ENCODE data around the gene ORC6. TPM values are rescaled to one million over a fixed set of nuclear protein-coding genes. Genes with fewer than 3 reads are reported as not detected.
"Not testable (repeated sequence)": the region's sequence is repeated elsewhere in the genome, so short reads cannot be mapped to it uniquely, and the experiment has no call there.

The ORC6 gene
- total RNA-seq, 1 donor from 2014 or later = 13.2 TPM

GRCh38 chr16:46658925-46659324 is 30.5 kb upstream of the ORC6 start:
- peak; percentile 95 for ATAC-seq (ENCODE audit: low read depth)
- peak overlapping the region; percentile 80 for H3K27ac Mint-ChIP-seq
- peaks cover 54% of the 10 kb centered on the region for H3K36me3 Mint-ChIP-seq (ENCODE audit: low read depth)
- no peaks in the 10 kb centered on the region for H3K9me3 Mint-ChIP-seq
- ChIA-PET CTCF (interaction anchor here (3.1 kb wide), 1 partner anchor 15 kb away, joined by 10 read pairs; no protein-coding TSS in a partner anchor), POLR2A (interaction anchor here (0.6 to 1.0 kb wide), 4 partner anchors 9 to 1951 kb away, joined by 3 to 4 read pairs (median 3); partner anchors contain the start of gene ABCC11)
- no peaks in the 10 kb centered on the region for H3K27me3 Mint-ChIP-seq
- peaks cover 21% of the 10 kb centered on the region for H3K4me1 Mint-ChIP-seq
- no peak for TF ChIP-seq CTCF (IDR thresholded peaks at IDR 0.05)
- DNase-seq = peak; percentile 26
- H3K4me3 Mint-ChIP-seq = peak overlapping the region; percentile 20
- intact Hi-C loops (cut with micrococcal nuclease) = loop anchor here (2.0 kb wide), 1 partner anchor 30 kb away; the partner anchor contains the start of genes ORC6 and VPS35

GRCh38 chr16:46662123-46662522 is 27.3 kb upstream of the ORC6 start:
- intact Hi-C loops (cut with micrococcal nuclease) = no loop called here
- CTCF ChIA-PET = interaction anchor here (3.1 kb wide), 1 partner anchor 12 kb away, joined by 10 read pairs; no protein-coding TSS in a partner anchor
- POLR2A ChIA-PET = no interaction called here
- DNase-seq (no peak), ATAC-seq (ENCODE audit: low read depth) (no peak)
- Mint-ChIP-seq H3K4me1 (peaks cover 21% of the 10 kb centered on the region), H3K27ac (no peak overlapping the region), H3K9me3 (no peaks in the 10 kb centered on the region), H3K36me3 (ENCODE audit: low read depth) (peaks cover 73% of the 10 kb centered on the region), H3K4me3 (no peak overlapping the region), H3K27me3 (no peaks in the 10 kb centered on the region)
- TF ChIP-seq CTCF (IDR thresholded peaks at IDR 0.05) = no peak

- Mint-ChIP-seq H3K27ac (no peak overlapping the region), H3K36me3 (ENCODE audit: low read depth) (peaks cover 85% of the 10 kb centered on the region), H3K4me3 (no peak overlapping the region), H3K27me3 (no peaks in the 10 kb centered on the region), H3K4me1 (no peaks in the 10 kb centered on the region), H3K9me3 (no peaks in the 10 kb centered on the region)
- ATAC-seq (ENCODE audit: low read depth) (peak; percentile 92), DNase-seq (no peak)
- intact Hi-C loops (cut with micrococcal nuclease) = loop anchor here (1.0 to 10.0 kb wide), 7 partner anchors 16 to 1491 kb away; partner anchors contain the start of genes ORC6 and VPS35
- peak; percentile 37 for TF ChIP-seq CTCF (IDR thresholded peaks at IDR 0.05)
- POLR2A ChIA-PET = interaction anchor here (0.9 to 1.6 kb wide), 3 partner anchors 158 to 239 kb away, joined by 3 to 6 read pairs (median 4); no protein-coding TSS in a partner anchor
- CTCF ChIA-PET = interaction anchor here (0.7 to 2.5 kb wide), 34 partner anchors 9 to 1491 kb away, joined by 3 to 45 read pairs (median 4); partner anchors contain the start of gene GPT2
Observed at GRCh38 chr16:46673320-46674013, 16.0 kb upstream of the ORC6 start.

GRCh38 chr16:46677943-46678342 is 11.5 kb upstream of the ORC6 start:
- not testable (repeated sequence) for H3K27ac Mint-ChIP-seq; H3K4me3 Mint-ChIP-seq; H3K9me3 Mint-ChIP-seq; ATAC-seq (ENCODE audit: low read depth); DNase-seq; H3K4me1 Mint-ChIP-seq; H3K27me3 Mint-ChIP-seq
- CTCF ChIA-PET = interaction anchor here (1.2 kb wide), 1 partner anchor 241 kb away, joined by 3 read pairs; no protein-coding TSS in a partner anchor
- intact Hi-C loops (cut with micrococcal nuclease) = loop anchor here (10.0 kb wide), 1 partner anchor 1487 kb away; no protein-coding TSS in a partner anchor
- peaks cover 81% of the 10 kb centered on the region for H3K36me3 Mint-ChIP-seq (ENCODE audit: low read depth)
- POLR2A ChIA-PET = interaction anchor here (0.6 to 0.8 kb wide), 2 partner anchors 8 to 157 kb away, joined by 3 read pairs; no protein-coding TSS in a partner anchor

- H3K4me3 Mint-ChIP-seq; ATAC-seq (ENCODE audit: low read depth); POLR2A ChIA-PET; H3K27ac Mint-ChIP-seq; H3K27me3 Mint-ChIP-seq; DNase-seq; H3K9me3 Mint-ChIP-seq: not testable (repeated sequence)
- H3K36me3 Mint-ChIP-seq (ENCODE audit: low read depth) = peaks cover 52% of the 10 kb centered on the region
- CTCF ChIA-PET = interaction anchor here (1.2 kb wide), 1 partner anchor 8 kb away, joined by 6 read pairs; no protein-coding TSS in a partner anchor
- peaks cover 30% of the 10 kb centered on the region for H3K4me1 Mint-ChIP-seq
- intact Hi-C loops (cut with micrococcal nuclease) = loop anchor here (10.0 kb wide), 1 partner anchor 783 kb away; the partner anchor contains the start of genes ITFG1 and PHKB
Observed at GRCh38 chr16:46681867-46682266, 7.6 kb upstream of the ORC6 start.
